ENCODE results near the gene TMEM248. TPM values are rescaled to one million over a fixed set of nuclear protein-coding genes. Genes with fewer than 3 reads are reported as not detected.
"Not testable (repeated sequence)": the region's sequence is repeated elsewhere in the genome, so short reads cannot be mapped to it uniquely, and the experiment has no call there.

The TMEM248 gene
- total RNA-seq, 1 experiment from 2014 or later = 160 TPM

DNA sequence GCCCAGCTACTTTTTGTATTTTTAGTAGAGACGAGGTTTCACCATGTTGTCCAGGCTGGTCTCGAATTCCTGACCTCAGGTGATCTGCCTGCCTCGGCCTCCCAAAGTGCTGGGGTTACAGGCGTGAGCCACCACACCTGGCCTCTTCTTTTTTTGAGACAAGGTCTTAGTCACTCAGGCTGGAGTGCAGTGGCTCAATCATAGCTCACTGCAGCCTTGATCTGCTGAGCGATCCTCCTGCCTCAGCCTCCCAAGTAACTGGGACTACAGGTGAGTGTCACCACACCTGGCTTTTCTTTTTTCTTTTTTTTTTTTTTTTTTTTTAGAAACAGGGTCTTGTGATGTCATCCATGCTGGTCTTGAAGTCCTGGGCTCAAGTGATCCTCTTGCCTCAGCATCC is 48.0 kb downstream of the TMEM248 start:
- in situ Hi-C loops (cut with HindIII; ENCODE audit: low pct_unique_long_range_greater_than_20kb, low sequenced_read_pairs); DNase-seq (ENCODE audit: low read depth, low spot score): not testable (repeated sequence)

GRCh38 chr7:66970310-66970709 is 49.3 kb downstream of the TMEM248 start:
- in situ Hi-C loops (cut with HindIII; ENCODE audit: low pct_unique_long_range_greater_than_20kb, low sequenced_read_pairs) = no loop called here
- peak; percentile 23 for DNase-seq (ENCODE audit: low read depth, low spot score)

GRCh38 chr7:66974986-66975590 is 54.1 kb downstream of the TMEM248 start:
- DNase-seq (ENCODE audit: low read depth, low spot score) = peak; percentile 21
- in situ Hi-C loops (cut with HindIII; ENCODE audit: low pct_unique_long_range_greater_than_20kb, low sequenced_read_pairs) = no loop called here

DNA sequence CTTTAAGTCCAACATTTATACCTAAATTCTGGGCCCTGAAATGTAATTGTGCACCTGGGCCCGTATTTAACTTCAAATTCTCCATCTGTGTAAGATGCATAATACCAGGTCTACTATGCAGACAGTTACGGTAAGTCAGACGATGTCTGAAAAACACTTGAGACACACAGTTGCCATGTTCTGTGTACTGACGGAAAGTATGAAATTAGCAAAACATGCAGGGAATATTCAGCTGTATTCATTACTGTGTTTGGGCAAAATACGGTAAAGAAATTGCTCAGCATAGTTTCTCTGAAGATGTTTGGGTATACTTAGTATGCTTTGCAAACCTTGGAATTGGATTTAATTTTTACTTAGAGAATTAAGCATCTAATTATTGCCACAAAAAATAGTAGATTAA is 57.3 kb downstream of the TMEM248 start:
- DNase-seq (ENCODE audit: low read depth, low spot score); in situ Hi-C loops (cut with HindIII; ENCODE audit: low pct_unique_long_range_greater_than_20kb, low sequenced_read_pairs): not testable (repeated sequence)

DNA sequence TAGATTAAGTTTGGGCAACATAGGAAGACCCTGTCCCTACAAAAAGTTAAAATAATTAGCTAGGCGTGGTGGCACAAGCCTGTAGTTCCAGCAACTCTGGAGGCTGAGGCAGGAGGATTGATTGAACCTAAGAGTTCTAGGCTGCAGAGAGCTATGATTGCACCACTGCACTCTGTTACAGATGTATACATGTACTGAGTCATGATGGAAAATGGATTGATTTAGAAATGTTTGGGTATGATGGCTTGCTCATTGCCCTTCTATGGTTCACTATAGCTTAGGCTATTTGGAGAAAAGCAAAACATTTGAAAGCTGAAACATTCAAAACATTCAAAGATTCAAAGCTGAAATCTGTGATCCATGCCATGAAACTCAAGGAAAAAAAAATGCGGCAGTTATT is 58.0 kb downstream of the TMEM248 start:
- DNase-seq (ENCODE audit: low read depth, low spot score); in situ Hi-C loops (cut with HindIII; ENCODE audit: low pct_unique_long_range_greater_than_20kb, low sequenced_read_pairs): not testable (repeated sequence)

DNA sequence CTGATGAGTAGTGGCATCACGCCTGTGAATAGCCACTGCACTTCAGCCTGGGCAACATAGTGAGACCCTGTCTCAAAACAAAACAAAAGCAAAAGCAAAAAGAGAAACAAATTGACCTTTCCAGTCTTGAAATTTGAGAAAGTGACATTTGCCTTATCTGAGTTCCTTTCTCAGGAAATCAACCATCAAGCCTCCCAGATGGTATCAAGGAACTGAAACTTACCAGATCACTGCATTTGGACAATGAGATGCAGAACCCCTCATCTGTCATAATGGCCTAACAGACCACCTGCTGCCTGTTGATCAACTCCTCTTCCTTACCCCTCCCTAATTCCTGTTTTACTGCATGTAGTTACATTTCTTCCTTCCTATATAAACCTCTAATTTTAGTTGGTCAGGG is 59.3 kb downstream of the TMEM248 start:
- DNase-seq (ENCODE audit: low read depth, low spot score); in situ Hi-C loops (cut with HindIII; ENCODE audit: low pct_unique_long_range_greater_than_20kb, low sequenced_read_pairs): not testable (repeated sequence)

GRCh38 chr7:66989552-66989951 is 68.5 kb downstream of the TMEM248 start:
- DNase-seq (ENCODE audit: low read depth, low spot score); in situ Hi-C loops (cut with HindIII; ENCODE audit: low pct_unique_long_range_greater_than_20kb, low sequenced_read_pairs): not testable (repeated sequence)

GRCh38 chr7:66994051-66994450 is 73.0 kb downstream of the TMEM248 start:
- DNase-seq (ENCODE audit: low read depth, low spot score); in situ Hi-C loops (cut with HindIII; ENCODE audit: low pct_unique_long_range_greater_than_20kb, low sequenced_read_pairs): not testable (repeated sequence)

DNA sequence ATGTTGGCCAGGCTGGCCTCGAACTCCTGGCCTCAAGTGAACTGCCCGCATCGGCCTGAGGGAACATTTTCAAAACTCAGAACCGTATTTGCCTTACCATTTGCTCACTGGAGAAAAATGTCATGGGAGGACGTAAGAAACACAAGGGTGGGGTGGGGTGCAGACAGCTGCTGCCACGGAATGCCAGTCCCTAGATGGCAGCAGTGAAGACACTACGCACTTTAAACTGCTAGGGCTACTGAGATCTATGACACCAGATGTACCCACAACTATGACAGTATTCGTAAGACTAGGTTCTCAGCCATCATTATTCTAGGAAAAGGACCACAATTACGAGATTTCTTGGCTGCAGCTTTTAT is 73.6 kb downstream of the TMEM248 start:
- DNase-seq (ENCODE audit: low read depth, low spot score) = peak; percentile 77
- in situ Hi-C loops (cut with HindIII; ENCODE audit: low pct_unique_long_range_greater_than_20kb, low sequenced_read_pairs) = not testable (repeated sequence)

GRCh38 chr7:66995050-66995776 is 74.2 kb downstream of the TMEM248 start, which contains the start of gene SBDS:
Gene SBDS (minus strand): TSS chr7:66995586. CDS start chr7:66995417, 169 bp downstream.
- in situ Hi-C loops (cut with HindIII; ENCODE audit: low pct_unique_long_range_greater_than_20kb, low sequenced_read_pairs) = not testable (repeated sequence)
- DNase-seq (ENCODE audit: low read depth, low spot score) = peak; percentile 100

- in situ Hi-C loops (cut with HindIII; ENCODE audit: low pct_unique_long_range_greater_than_20kb, low sequenced_read_pairs) = not testable (repeated sequence)
- peak; percentile 99 for DNase-seq (ENCODE audit: low read depth, low spot score)
Measured at GRCh38 chr7:66996444-66997191, 75.6 kb downstream of the TMEM248 start, which contains the start of gene TYW1. Gene TYW1 (plus strand): TSS chr7:66996833. CDS start chr7:66996979, 146 bp downstream.

- DNase-seq (ENCODE audit: low read depth, low spot score) = peak; percentile 22
- in situ Hi-C loops (cut with HindIII; ENCODE audit: low pct_unique_long_range_greater_than_20kb, low sequenced_read_pairs) = not testable (repeated sequence)
Measured at GRCh38 chr7:67000601-67001258, 79.7 kb downstream of the TMEM248 start.

DNA sequence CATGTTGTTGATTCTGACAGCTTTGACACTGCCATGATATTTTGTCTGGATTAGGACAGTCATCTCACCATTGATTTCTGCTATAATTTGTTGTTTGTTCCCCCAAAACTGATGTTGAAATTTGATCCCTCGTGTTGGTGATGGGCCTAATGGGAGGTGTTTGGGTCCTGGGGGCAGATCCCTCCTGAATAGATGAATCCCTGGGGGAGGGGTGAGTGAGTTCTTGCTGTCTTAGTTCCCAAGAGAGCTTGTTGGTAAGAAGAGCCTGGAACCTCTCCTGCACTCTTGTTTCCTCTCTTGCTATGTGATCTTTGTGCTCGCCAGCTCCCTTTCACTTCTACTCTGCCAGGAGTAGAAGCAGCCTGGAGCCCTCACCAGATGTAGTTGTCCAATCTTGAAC is 83.1 kb downstream of the TMEM248 start:
- DNase-seq (ENCODE audit: low read depth, low spot score); in situ Hi-C loops (cut with HindIII; ENCODE audit: low pct_unique_long_range_greater_than_20kb, low sequenced_read_pairs): not testable (repeated sequence)

GRCh38 chr7:67006965-67007364 is 85.9 kb downstream of the TMEM248 start:
- no peak for DNase-seq (ENCODE audit: low read depth, low spot score)
- in situ Hi-C loops (cut with HindIII; ENCODE audit: low pct_unique_long_range_greater_than_20kb, low sequenced_read_pairs) = no loop called here

Data from SK-MEL-5 (cell line).